ENCODE data around the gene DNAH6. TPM values are rescaled to one million over a fixed set of nuclear protein-coding genes. Genes with fewer than 3 reads are reported as not detected.

Gene DNAH6
- total RNA-seq, 3 donors from 2014 or later = 2.3 to 4.1 (median 3.0) TPM

DNA sequence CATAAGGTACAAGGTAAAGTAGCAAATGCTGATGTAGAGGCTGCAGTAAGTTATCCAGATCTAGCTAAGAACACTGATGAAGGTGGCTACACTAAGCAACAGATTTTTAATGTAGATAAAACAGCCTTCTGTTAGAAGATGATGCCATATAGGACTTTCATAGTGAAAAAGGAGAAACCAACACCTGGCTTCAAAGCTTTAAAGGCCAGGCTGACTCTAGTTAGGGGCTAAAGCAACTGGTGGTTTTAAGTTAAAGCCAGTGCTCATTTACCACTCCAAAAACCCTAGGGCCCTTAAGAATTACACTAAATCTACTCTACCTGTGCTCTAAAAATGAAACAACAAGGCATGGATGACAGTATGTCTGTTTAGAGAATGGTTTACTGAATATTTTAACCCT, 131.0 kb downstream of the DNAH6 start:
- peaks cover 0 to 12% of the 10 kb centered on the region in 2 donors for H3K9me3 ChIP-seq
- H3K36me3 ChIP-seq = no peaks in the 10 kb centered on the region
- no peaks in the 10 kb centered on the region for H3K4me1 ChIP-seq
- no peaks in the 10 kb centered on the region for H3K27me3 ChIP-seq
- H3K4me3 ChIP-seq = no peak overlapping the region
- no peak overlapping the region for H3K27ac ChIP-seq
- intact Hi-C loops (cut with DNase I; ENCODE audit: low total_unique reads) = loop anchor here (2.0 kb wide), 1 partner anchor 24 kb away; no protein-coding TSS in a partner anchor
- TF ChIP-seq, protein P1, sequence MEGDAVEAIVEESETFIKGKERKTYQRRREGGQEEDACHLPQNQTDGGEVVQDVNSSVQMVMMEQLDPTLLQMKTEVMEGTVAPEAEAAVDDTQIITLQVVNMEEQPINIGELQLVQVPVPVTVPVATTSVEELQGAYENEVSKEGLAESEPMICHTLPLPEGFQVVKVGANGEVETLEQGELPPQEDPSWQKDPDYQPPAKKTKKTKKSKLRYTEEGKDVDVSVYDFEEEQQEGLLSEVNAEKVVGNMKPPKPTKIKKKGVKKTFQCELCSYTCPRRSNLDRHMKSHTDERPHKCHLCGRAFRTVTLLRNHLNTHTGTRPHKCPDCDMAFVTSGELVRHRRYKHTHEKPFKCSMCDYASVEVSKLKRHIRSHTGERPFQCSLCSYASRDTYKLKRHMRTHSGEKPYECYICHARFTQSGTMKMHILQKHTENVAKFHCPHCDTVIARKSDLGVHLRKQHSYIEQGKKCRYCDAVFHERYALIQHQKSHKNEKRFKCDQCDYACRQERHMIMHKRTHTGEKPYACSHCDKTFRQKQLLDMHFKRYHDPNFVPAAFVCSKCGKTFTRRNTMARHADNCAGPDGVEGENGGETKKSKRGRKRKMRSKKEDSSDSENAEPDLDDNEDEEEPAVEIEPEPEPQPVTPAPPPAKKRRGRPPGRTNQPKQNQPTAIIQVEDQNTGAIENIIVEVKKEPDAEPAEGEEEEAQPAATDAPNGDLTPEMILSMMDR (IDR thresholded peaks at IDR 0.05) = no peak
- TF ChIP-seq POLR2AphosphoS5 (IDR thresholded peaks at IDR 0.05) = no peak
- no peak for TF ChIP-seq POLR2A (IDR thresholded peaks at IDR 0.05)
- no peak for DNase-seq (ENCODE audit: low spot score in 2 of 2)

DNA sequence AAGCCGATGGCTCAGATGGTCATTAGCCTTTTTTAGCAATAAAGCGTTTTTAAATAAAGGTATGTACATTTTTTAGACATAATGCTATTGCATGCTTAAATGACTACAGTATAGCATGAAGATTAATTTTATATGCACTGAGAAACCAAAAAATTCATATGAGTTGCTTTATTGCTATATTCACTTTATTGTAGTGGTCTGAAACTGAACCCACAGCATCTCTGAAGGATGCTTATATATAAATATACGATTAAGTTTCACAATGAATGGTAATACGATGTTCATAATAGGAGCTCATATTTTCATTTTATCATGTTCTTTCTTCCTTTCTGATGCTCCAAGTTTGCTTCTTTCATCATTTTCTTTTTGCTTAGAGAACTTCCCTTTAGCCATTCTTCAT, 132.8 kb downstream of the DNAH6 start:
- H3K4me3 ChIP-seq = no peak overlapping the region
- intact Hi-C loops (cut with DNase I; ENCODE audit: low total_unique reads) = no loop called here
- H3K27me3 ChIP-seq = no peaks in the 10 kb centered on the region
- H3K36me3 ChIP-seq = peaks cover 3% of the 10 kb centered on the region
- no peak for DNase-seq (ENCODE audit: low spot score in 2 of 2)
- H3K4me1 ChIP-seq = no peaks in the 10 kb centered on the region
- H3K27ac ChIP-seq = no peak overlapping the region
- TF ChIP-seq POLR2AphosphoS5 (IDR thresholded peaks at IDR 0.05) (no peak), POLR2A (IDR thresholded peaks at IDR 0.05) (no peak)
- TF ChIP-seq, protein P1 (IDR thresholded peaks at IDR 0.05) = no peak
- peaks cover 0 to 5% of the 10 kb centered on the region in 2 donors for H3K9me3 ChIP-seq

DNA sequence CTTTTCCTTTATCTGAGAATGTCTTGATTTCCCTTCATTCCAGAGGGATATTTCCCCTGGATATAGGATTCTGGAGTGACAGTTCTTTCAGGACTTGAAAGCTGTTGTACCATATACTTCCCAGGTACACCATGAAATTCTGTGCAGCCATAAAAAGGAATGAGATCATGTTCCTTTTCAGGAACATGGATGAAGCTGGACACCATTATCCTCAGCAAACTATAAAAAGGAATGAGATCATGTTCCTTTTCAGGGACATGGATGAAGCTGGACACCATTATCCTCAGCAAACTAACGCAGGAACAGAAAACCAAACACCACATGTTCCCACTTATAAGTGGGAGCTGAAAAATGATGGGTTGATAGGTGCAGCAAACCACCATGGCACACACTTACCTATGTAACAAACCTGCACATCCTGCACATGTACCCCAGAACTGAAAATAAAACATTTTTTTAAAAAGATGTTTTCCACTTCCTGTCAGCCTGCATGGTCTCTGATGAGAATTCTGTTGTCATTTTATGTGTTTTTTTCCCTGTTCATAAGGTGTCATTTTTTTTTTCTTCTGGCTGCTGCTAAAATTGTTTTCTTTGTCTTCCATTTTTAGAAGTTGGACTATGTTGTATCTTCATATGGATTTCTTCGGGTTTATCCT, 133.3 kb downstream of the DNAH6 start:
- Histone ChIP-seq H3K36me3 (peaks cover 3% of the 10 kb centered on the region), H3K27me3 (no peaks in the 10 kb centered on the region), H3K9me3 (peaks cover 0 to 4% of the 10 kb centered on the region in 2 donors), H3K4me1 (no peaks in the 10 kb centered on the region), H3K27ac (no peak overlapping the region), H3K4me3 (no peak overlapping the region)
- DNase-seq (ENCODE audit: low spot score in 2 of 2) = no peak
- TF ChIP-seq, protein P1 (IDR thresholded peaks at IDR 0.05) = no peak
- no peak for TF ChIP-seq POLR2AphosphoS5 (IDR thresholded peaks at IDR 0.05)
- no peak for TF ChIP-seq POLR2A (IDR thresholded peaks at IDR 0.05)
- intact Hi-C loops (cut with DNase I; ENCODE audit: low total_unique reads) = no loop called here

DNA sequence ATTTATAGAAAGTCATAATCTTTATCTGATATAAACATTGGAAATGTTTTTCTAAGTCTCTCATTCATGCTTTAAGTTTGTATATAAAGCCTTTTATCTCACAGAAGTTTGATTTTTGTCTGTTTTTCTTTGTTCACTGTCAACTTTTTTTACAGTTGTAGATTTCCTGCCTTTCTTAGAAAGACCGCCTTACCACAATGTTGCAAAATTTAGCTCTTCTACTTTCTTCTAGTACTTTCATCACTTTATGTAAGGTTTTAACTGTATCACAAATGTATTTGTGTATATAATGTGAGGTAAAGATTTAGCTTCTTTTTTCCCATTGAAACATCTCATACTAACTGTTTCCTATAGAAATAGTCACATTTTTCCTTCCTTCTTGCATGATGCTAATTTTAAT, 136.1 kb downstream of the DNAH6 start:
- Histone ChIP-seq H3K27me3 (no peaks in the 10 kb centered on the region), H3K27ac (no peak overlapping the region), H3K9me3 (no peaks in the 10 kb centered on the region), H3K36me3 (peaks cover 3% of the 10 kb centered on the region), H3K4me3 (no peak overlapping the region), H3K4me1 (no peaks in the 10 kb centered on the region)
- TF ChIP-seq POLR2AphosphoS5 (IDR thresholded peaks at IDR 0.05) = no peak
- TF ChIP-seq POLR2A (IDR thresholded peaks at IDR 0.05) = no peak
- TF ChIP-seq, protein P1 (IDR thresholded peaks at IDR 0.05) = no peak
- DNase-seq (ENCODE audit: low spot score in 2 of 2) = no peak
- intact Hi-C loops (cut with DNase I; ENCODE audit: low total_unique reads) = no loop called here

DNA sequence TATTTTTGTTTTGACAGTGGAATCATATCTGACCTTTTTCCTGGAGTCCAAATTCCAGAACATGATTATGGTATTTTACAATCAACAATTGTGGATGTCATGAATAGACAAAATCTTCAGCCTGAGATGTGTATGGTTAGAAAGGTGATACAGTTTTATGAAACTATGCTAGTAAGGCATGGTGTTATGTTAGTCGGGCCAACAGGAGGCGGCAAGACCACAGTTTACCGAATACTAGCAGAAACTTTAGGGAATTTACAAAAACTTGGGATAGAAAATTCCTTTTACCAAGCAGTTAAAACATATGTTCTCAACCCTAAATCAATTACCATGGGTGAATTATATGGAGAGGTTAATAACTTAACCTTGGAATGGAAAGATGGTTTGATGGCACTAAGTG, 137.0 kb downstream of the DNAH6 start:
- Histone ChIP-seq H3K4me1 (no peaks in the 10 kb centered on the region), H3K9me3 (no peaks in the 10 kb centered on the region), H3K4me3 (no peak overlapping the region), H3K36me3 (peaks cover 3% of the 10 kb centered on the region), H3K27ac (no peak overlapping the region), H3K27me3 (no peaks in the 10 kb centered on the region)
- intact Hi-C loops (cut with DNase I; ENCODE audit: low total_unique reads) = no loop called here
- no peak for TF ChIP-seq POLR2AphosphoS5 (IDR thresholded peaks at IDR 0.05)
- TF ChIP-seq POLR2A (IDR thresholded peaks at IDR 0.05) = no peak
- TF ChIP-seq, protein P1 (IDR thresholded peaks at IDR 0.05) = no peak
- DNase-seq (ENCODE audit: low spot score in 2 of 2) = no peak
